SK-N-MC (cell line): Measurements from ENCODE around the gene PLPPR3.
A peak's percentile ranks its signal among the peaks of the same experiment; 100 is the strongest.

Experiments
- DNase-seq: peaks from one replicate; pipeline ENCODE4 v3.0.0-alpha.2; 2011; ENCODE audit warnings: low read depth, low spot score
- H3K27ac ChIP-seq: fragments of 200-600 bp; sonication (generic); 2 replicates; pipeline ENCODE4 v1.5.1; 2016; ENCODE audit warnings: mixed run types
- H3K36me3 ChIP-seq: fragments of 200-600 bp; sonication (generic); 2 replicates; pipeline ENCODE4 v1.6.1; 2017; ENCODE audit warnings: antibody characterized with exemption, low read length, mixed read lengths; ENCODE audit not compliant: insufficient read depth
- H3K4me3 ChIP-seq: fragments of 200-600 bp; sonication (generic); 2 replicates; pipeline ENCODE4 v1.5.1; 2016
- H3K9ac ChIP-seq: fragments of 200-600 bp; sonication (generic); 2 replicates; pipeline ENCODE4 v1.8.0; 2017; ENCODE audit warnings: mixed run types, mixed read lengths; ENCODE audit not compliant: insufficient read length
- H3K9me3 ChIP-seq: fragments of 200-600 bp; sonication (generic); 2 replicates; pipeline ENCODE4 v1.6.1; 2017; ENCODE audit warnings: low read depth, mild to moderate bottlenecking, antibody characterized with exemption, low read length, moderate library complexity, mixed read lengths
- EZH2 ChIP-seq: fragments of 200-600 bp; sonication (generic); IDR thresholded peaks from one replicate; pipeline ENCODE4 v1.6.1; 2017; ENCODE audit warnings: antibody characterized with exemption
- FOXP2 ChIP-seq: optimal IDR thresholded peaks from 2 replicates; pipeline ENCODE3; 2011; ENCODE audit warnings: mild to moderate bottlenecking, moderate library complexity; ENCODE audit not compliant: insufficient read depth; ENCODE audit errors: extremely low read length, control extremely low read depth
- POLR2AphosphoS5 ChIP-seq: IDR thresholded peaks from 2 replicates; pipeline ENCODE4 v1.6.1; 2012; ENCODE audit warnings: mild to moderate bottlenecking, low read depth, low read length, borderline replicate concordance

PLPPR3 gene

GRCh38 chr19:821825-822503 is at the start of gene PLPPR3:
Gene PLPPR3 (minus strand): TSS chr19:821955. CDS start chr19:821559, 396 bp downstream.
- Histone ChIP-seq H3K36me3 (no peaks in the 10 kb centered on the region), H3K4me3 (peak within 1 kb of the TSS; percentile 87), H3K9me3 (no peaks in the 10 kb centered on the region), H3K27ac (no peak within 1 kb of the TSS), H3K9ac (peak within 1 kb of the TSS; percentile 84)
- no peak for TF ChIP-seq EZH2
- no peak for TF ChIP-seq POLR2AphosphoS5
- TF ChIP-seq FOXP2 = no peak
- no peak for DNase-seq

DNA sequence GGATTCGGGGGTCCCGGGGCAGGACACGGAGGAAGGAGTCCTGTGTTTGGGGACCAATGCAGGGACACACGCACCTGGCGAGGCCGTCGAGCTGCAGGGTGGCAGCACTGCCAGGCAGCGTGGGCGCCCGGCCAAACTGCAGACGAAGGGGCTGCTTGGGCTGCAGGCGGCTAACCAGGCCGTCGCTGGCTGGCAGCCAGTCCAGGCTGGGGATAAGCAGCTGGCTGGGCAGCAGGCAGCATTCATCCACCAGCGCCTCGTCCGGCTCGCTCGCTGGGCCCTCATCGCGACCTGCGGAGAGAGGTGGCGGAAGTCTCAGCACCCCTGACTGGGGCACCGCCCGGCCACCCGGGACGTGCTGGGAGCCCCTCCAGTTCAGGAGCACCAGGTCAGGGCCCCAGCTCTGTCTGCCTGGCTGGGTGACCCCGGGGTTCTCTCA is 49.2 kb upstream of the PLPPR3 start:
- H3K4me3 ChIP-seq = no peak overlapping the region
- DNase-seq = no peak
- TF ChIP-seq POLR2AphosphoS5 (no peak), EZH2 (no peak), FOXP2 (no peak)
- peak overlapping the region; percentile 76 for H3K27ac ChIP-seq
- H3K36me3 ChIP-seq = peaks cover 27% of the 10 kb centered on the region
- H3K9ac ChIP-seq = no peak overlapping the region
- no peaks in the 10 kb centered on the region for H3K9me3 ChIP-seq

- peaks cover 27% of the 10 kb centered on the region for H3K36me3 ChIP-seq
These were observed 48.6 kb upstream of the PLPPR3 start for GRCh38 chr19:870314-870713.

DNA sequence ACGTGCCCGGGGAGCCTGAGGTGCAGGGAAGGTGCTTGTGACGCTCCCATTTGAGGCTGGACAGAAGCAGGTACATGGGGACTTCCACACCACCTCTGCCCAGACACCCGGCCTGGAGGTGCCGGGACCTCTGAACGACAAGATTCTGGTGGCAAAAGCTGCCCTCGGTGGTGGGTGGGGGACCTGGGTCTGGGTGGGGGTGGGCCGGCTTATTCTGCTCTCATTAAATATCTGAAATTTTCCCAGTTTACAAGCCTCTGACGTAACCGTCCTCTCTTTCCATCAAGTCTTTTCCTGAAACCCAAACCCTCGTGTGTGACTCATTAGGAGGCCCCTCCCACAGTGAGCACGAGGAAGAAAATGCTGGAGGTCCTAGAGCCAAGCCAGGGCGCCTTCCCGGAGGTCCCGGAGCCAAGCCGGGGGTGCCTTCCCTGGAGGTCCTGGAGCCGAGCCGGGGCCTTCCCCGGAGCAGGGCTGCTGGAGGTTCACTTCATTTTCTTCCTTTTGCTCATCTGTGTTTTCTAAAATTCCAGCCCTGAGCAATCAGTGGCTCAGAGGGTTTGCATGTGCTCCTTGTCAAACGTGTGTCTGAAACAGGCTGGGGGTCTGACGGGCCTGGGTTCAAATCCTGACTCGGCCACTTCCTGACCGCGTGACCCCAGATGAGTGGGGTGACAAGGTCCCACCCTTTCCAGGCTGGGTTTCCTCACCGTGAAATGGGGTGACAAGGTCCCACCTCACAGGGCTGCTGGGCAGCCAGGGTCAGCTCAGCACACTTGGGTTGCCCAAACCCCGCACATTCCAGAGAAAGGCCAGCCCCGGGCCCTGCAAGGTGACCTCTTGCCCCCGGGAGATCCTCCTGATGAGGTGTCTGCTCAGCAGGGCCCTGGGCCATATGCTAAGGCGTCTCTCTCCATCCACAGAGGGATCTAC is 47.8 kb upstream of the PLPPR3 start:
- Histone ChIP-seq H3K27ac (peak overlapping the region; percentile 89), H3K9ac (peak overlapping the region; percentile 27), H3K36me3 (peaks cover 27% of the 10 kb centered on the region), H3K4me3 (0 out of 2 replicates have a peak overlapping the region, but pooled peaks have one; percentile 4), H3K9me3 (no peaks in the 10 kb centered on the region)
- peak; percentile 52 for DNase-seq
- TF ChIP-seq EZH2 = no peak

More at GRCh38 chr19:870314-870713, 48.6 kb upstream of the PLPPR3 start:
- H3K4me3 ChIP-seq = no peak overlapping the region
- H3K27ac ChIP-seq = no peak overlapping the region; the same call in 1 of the 2 replicates
- no peak overlapping the region for H3K9ac ChIP-seq
- no peak for DNase-seq
- no peaks in the 10 kb centered on the region for H3K9me3 ChIP-seq
- no peak for TF ChIP-seq FOXP2
- no peak for TF ChIP-seq POLR2AphosphoS5
- TF ChIP-seq EZH2 = no peak

DNA sequence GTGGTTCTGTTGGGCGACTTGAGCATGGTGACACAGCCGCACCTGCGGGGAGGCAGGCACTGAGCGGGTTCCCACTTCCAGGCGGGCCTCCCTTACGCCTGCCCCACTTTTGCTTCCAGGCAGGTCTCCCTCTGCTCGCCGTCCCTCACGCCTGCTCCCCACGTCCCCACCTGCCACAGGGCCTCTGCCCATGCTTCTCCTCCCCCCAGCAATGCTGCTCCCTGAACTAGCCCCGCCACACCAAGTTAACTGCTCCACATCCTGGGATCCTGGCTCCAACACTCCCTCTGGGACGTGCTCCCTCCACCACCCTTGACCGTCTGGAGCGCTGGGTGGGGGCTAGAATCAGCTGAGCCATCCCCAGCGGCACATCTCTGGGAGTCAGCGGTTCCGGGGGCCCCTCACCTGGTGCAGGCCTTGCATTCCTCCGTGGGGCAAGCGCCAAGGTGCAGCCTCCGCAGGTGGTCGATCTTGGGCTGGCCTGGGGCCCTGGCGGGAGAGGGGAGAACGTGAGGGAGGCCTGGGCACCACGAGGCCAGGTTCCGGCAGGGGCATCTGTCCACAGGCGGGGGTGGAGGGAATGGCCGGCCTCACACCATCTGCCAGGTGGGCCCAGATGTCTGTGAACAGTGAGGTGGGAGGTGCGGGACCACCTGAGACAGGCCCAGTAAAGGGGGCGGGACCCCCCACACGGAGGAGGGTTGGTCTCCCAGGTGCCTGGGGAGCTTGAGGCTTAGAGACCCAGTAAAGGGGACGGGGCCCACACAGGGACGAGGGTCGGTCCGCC is 46.9 kb upstream of the PLPPR3 start:
- TF ChIP-seq EZH2 = no peak
- no peak for TF ChIP-seq FOXP2
- Histone ChIP-seq H3K27ac (peak overlapping the region; percentile 89), H3K4me3 (no peak overlapping the region), H3K9me3 (no peaks in the 10 kb centered on the region), H3K9ac (no peak overlapping the region), H3K36me3 (peaks cover 27% of the 10 kb centered on the region)
- DNase-seq = no peak

DNA sequence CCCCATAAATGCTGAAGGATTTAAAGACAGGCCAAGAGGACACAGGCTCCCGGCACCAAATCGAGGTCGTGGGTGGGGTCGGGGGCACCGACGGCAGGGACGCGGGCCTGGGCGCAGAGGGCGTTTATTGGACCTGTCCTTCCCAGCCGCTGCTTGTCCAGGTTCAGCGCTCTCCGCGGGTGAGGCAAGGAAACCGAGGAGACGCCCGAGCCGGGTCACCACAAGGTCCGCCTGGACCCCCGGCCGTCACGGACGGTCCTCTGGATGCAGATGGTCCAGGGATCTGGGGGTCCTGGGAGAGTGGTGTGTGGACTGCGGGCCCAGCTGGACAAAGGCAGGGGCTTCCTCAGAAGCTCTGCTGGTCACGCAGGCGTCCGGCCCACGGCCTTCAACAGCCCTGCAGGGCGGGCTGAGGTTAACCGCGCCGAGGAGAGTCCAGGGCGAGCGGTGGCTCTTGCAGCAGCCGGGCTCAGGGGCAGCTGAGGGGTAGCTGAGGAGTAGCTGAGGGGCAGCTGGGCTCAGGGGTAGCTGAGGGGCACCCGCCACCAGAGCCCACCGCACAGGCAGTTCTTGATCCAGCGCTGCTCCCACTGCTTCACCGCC is 46.2 kb upstream of the PLPPR3 start:
- Histone ChIP-seq H3K9ac (no peak overlapping the region), H3K9me3 (no peaks in the 10 kb centered on the region), H3K4me3 (0 out of 2 replicates have a peak overlapping the region, but pooled peaks have one; percentile 26), H3K36me3 (peaks cover 27% of the 10 kb centered on the region), H3K27ac (peak overlapping the region; percentile 56)
- TF ChIP-seq EZH2 (no peak), POLR2AphosphoS5 (no peak; the same call in 1 of the 2 replicates), FOXP2 (no peak)
- no peak for DNase-seq

DNA sequence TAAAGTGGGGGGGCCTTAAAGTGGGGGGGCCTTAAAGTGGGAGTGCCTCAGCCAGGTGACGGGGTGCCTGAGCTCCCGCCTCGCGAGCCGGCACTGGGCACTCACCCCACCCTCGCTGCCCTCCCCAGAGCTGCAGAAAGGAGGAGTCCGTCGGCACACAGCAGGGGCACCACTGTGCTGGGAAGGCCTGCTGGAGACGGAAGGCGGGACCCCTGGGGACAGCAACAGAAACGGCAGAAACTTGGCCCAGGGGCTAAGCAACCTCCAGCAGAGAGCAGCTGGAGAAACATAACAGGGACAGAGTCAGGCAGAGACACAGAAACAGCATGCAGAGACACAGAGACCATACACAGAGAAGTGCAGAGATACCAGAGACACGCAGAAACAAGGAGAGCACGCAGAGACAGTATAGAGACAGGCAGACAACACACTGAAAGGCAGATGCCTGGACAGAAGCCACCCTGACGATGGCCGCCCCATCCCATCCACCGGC is 45.6 kb upstream of the PLPPR3 start:
- H3K9me3 ChIP-seq = no peaks in the 10 kb centered on the region
- H3K27ac ChIP-seq = peak overlapping the region; percentile 56
- no peak overlapping the region for H3K9ac ChIP-seq
- peaks cover 27% of the 10 kb centered on the region for H3K36me3 ChIP-seq
- DNase-seq = no peak
- TF ChIP-seq POLR2AphosphoS5 (no peak), EZH2 (no peak), FOXP2 (no peak)
- H3K4me3 ChIP-seq = 0 out of 2 replicates have a peak overlapping the region, but pooled peaks have one; percentile 26
